Body of pancreas (tissue), 4 donors: ENCODE data around the gene MYADML2. TPM values are rescaled to one million over a fixed set of nuclear protein-coding genes. Genes with fewer than 3 reads are reported as not detected.

Experiments used
- ATAC-seq: fragments of 150-250 bp; one replicate; pipeline ENCODE4 v1.9.1; 2016
- DNase-seq, 4 donors: peaks; one replicate each; pipeline ENCODE4 v3.0.0-alpha.2; 2019
- H3K27ac ChIP-seq, 4 donors: fragments of 200-600 bp; sonication (generic); 1 replicate in 3 of 4; 2 replicates in 1 of 4; pipeline versions ENCODE4 v1.5.1 to v1.6.1; 2016 to 2019; ENCODE audit warnings: mild to moderate bottlenecking in 1 of 4, mixed read lengths in 1 of 4, moderate library complexity in 1 of 4
- H3K27me3 ChIP-seq, 2 donors: fragments of 200-600 bp; sonication (generic); one replicate each; pipeline ENCODE4 v1.6.0; 2016; ENCODE audit warnings: mild to moderate bottlenecking in 1 of 2
- H3K36me3 ChIP-seq, 2 donors: fragments of 200-600 bp; sonication (generic); replicated peaks in 1 of 2; 2 replicates each; pipeline ENCODE4 v1.5.1; 2016; ENCODE audit warnings: low read depth in 2 of 2; ENCODE audit not compliant: insufficient read depth in 1 of 2
- H3K4me1 ChIP-seq: fragments of 200-600 bp; sonication (generic); one replicate; pipeline ENCODE4 v1.6.0; 2016
- H3K4me3 ChIP-seq, 2 donors: fragments of 200-600 bp; sonication (generic); 1 replicate in 1 of 2; 2 replicates in 1 of 2; pipeline ENCODE4 v1.5.1; 2016 to 2019
- H3K9me3 ChIP-seq, 3 donors: fragments of 200-600 bp; sonication (generic); 1 replicate in 2 of 3; 2 replicates in 1 of 3; pipeline ENCODE4 v1.5.1; 2016
- CTCF ChIP-seq, 7 experiments: fragments of 450-650 bp in 4 of 7; fragments of 200-600 bp in 3 of 7; sonication (generic) in 3 of 7; IDR thresholded peaks; one replicate each; pipeline ENCODE4 v1.5.1; 2016 to 2019; ENCODE audit warnings: antibody characterized with exemption in 7 of 7
- POLR2A ChIP-seq, 3 donors: fragments of 450-650 bp; IDR thresholded peaks; one replicate each; pipeline ENCODE4 v1.6.1; 2016; ENCODE audit warnings: antibody characterized with exemption in 3 of 3, mild to moderate bottlenecking in 2 of 3
- WGBS, 2 donors: methylation state at CpG; one replicate each; pipeline ENCODE4 v1.1.5; 2017; 5-methylcytosine and 5-hydroxymethylcytosine counted together
- intact Hi-C: fragments of 100-400 bp; cut with DNase I; formaldehyde crosslinking; loops from one replicate; pipeline ENCODE4 v1.15.1; 2023
- total RNA-seq, 2 donors: library from RNA; depleted of rRNA; stranded (reverse); fragments of >200 nt; gene quantifications; one replicate each; pipeline ENCODE4 v1.1.0, GENCODE V29; 2016

MYADML2 gene
- total RNA-seq, 2 donors from 2014 or later = not detected

GRCh38 chr17:81928544-81929252 lies 18.3 kb downstream of the MYADML2 start:
- Histone ChIP-seq H3K27ac (peak overlapping the region in 1 of 4 donors; percentile 64), H3K4me3 (peak overlapping the region in 1 of 2 donors; percentile 60), H3K4me1 (peaks cover 40% of the 10 kb centered on the region), H3K9me3 (no peaks in the 10 kb centered on the region), H3K36me3 (no peaks in the 10 kb centered on the region), H3K27me3 (no peaks in the 10 kb centered on the region)
- ATAC-seq (no peak), DNase-seq (no peak)
- no peak for TF ChIP-seq CTCF (IDR thresholded peaks at IDR 0.05)
- TF ChIP-seq POLR2A (IDR thresholded peaks at IDR 0.05) = no peak
- WGBS, 2 donors = 39 to 100% methylated on average over 7 to 44 of the region's 44 CpGs
- intact Hi-C loops = no loop called here

GRCh38 chr17:81927653-81928543 lies 19.1 kb downstream of the MYADML2 start, which contains the start of gene MAFG:
Gene MAFG (minus strand): TSS chr17:81927735. CDS start chr17:81923185, 4,550 bp downstream.
- Histone ChIP-seq H3K36me3 (no peaks in the 10 kb centered on the region), H3K4me3 (peak within 1 kb of the TSS; percentile 85 to 98), H3K27me3 (no peaks in the 10 kb centered on the region), H3K4me1 (peaks cover 48% of the 10 kb centered on the region), H3K9me3 (no peaks in the 10 kb centered on the region), H3K27ac (peak within 1 kb of the TSS; percentile 89 to 98 (median 96))
- TF ChIP-seq POLR2A (IDR thresholded peaks at IDR 0.05) (peak; percentile 32 to 53 (median 52)), CTCF (IDR thresholded peaks at IDR 0.05) (peak in 3 of 7 experiments; percentile 13 to 42 (median 15))
- intact Hi-C loops = no loop called here
- ATAC-seq (peak; percentile 73), DNase-seq (peak; percentile 90 to 94 (median 94))
- 1% methylated on average over 82 of the region's 98 CpGs; no CpG with 5 or more reads in 1 of the 2 donors for WGBS, 2 donors

GRCh38 chr17:81927152-81927652 lies 19.8 kb downstream of the MYADML2 start:
- H3K27me3 ChIP-seq = no peaks in the 10 kb centered on the region
- H3K4me1 ChIP-seq = peaks cover 51% of the 10 kb centered on the region
- intact Hi-C loops = no loop called here
- WGBS, 2 donors = 1% methylated on average over 24 of the region's 78 CpGs; no CpG with 5 or more reads in 1 of the 2 donors
- peak overlapping the region; percentile 89 to 98 (median 96) for H3K27ac ChIP-seq
- peak; percentile 0 for ATAC-seq
- TF ChIP-seq CTCF (IDR thresholded peaks at IDR 0.05) (no peak), POLR2A (IDR thresholded peaks at IDR 0.05) (no peak)
- H3K36me3 ChIP-seq = no peaks in the 10 kb centered on the region
- no peak for DNase-seq
- peak overlapping the region; percentile 85 to 98 for H3K4me3 ChIP-seq
- no peaks in the 10 kb centered on the region for H3K9me3 ChIP-seq

GRCh38 chr17:81926451-81927151 lies 20.4 kb downstream of the MYADML2 start:
- Histone ChIP-seq H3K27ac (peak overlapping the region; percentile 89 to 98 (median 96)), H3K36me3 (no peaks in the 10 kb centered on the region), H3K4me3 (peak overlapping the region; percentile 85 to 98), H3K9me3 (no peaks in the 10 kb centered on the region), H3K4me1 (peaks cover 51% of the 10 kb centered on the region), H3K27me3 (no peaks in the 10 kb centered on the region)
- WGBS, 2 donors = 1 to 2% methylated on average over 16 to 46 of the region's 46 CpGs
- ATAC-seq (peak; percentile 61), DNase-seq (peak; percentile 80 to 91 (median 88))
- intact Hi-C loops = no loop called here
- TF ChIP-seq CTCF (IDR thresholded peaks at IDR 0.05) = no peak
- peak; percentile 36 to 68 (median 66) for TF ChIP-seq POLR2A (IDR thresholded peaks at IDR 0.05)
